ENCODE data around the gene CNOT4. TPM values are rescaled to one million over a fixed set of nuclear protein-coding genes. Genes with fewer than 3 reads are reported as not detected.

Gene CNOT4
- total and polyA plus RNA-seq, 2 of the 4 experiments (the other 2 are of a cell fraction), result 7.0 to 8.1 TPM

DNA sequence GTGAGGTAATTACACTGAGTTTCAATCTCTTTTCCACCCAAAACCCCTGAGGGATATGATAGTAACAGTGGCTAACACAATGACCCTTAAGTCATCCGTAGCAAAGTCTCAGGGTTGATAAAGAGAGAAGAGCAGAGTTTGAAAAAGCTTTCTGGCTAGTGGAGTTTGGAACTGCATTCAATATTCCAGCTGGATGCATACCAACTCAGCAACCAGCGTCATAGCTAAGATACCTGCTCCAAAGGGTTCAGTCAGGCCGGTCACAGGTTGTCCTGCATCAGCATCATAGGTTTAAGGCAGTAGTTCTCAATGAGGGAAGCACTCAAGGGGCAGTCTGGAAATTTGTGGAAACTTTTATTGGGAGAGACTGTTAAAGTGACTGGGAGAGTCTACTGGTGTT, 93.5 kb downstream of the CNOT4 start:
- Histone ChIP-seq H3K4me3 (ENCODE audit: insufficient read depth, low read depth, low read length) (no peak overlapping the region), H3K27ac (ENCODE audit: insufficient read depth, low read length) (no peak overlapping the region), H3K9ac (ENCODE audit: low read depth, low read length) (no peak overlapping the region), H3K4me2 (ENCODE audit: low read depth, low read length) (no peak overlapping the region), H4K5ac (ENCODE audit: low read depth, low read length) (no peak overlapping the region), H3K9me1 (ENCODE audit: insufficient read depth, low read length) (peaks cover 3% of the 10 kb centered on the region; the same call in 1 of the 2 replicates), H3K4ac (ENCODE audit: low read depth, low read length) (no peak overlapping the region), H2AFZ (replicated peaks; ENCODE audit: low read length, poor library complexity) (no peak overlapping the region), H2AK9ac (replicated peaks; ENCODE audit: low read depth, low read length, poor library complexity) (no peak overlapping the region), H2BK120ac (ENCODE audit: low read depth, low read length) (no peak overlapping the region), H3K9me3 (ENCODE audit: control insufficient read depth, insufficient read depth, low read length) (no peaks in the 10 kb centered on the region), H3K14ac (replicated peaks; ENCODE audit: low read depth, low read length) (no peak overlapping the region), H3K79me1 (ENCODE audit: low read depth in 1 of 2, low read length in 2 of 2) (peaks cover 11 to 20% of the 10 kb centered on the region in 2 experiments; a peak in 2 of 4 replicates), H2BK20ac (ENCODE audit: low read depth, low read length) (no peak overlapping the region), H3K36me3 (ENCODE audit: control insufficient read depth, insufficient read depth, low read length) (peaks cover 2% of the 10 kb centered on the region; the same call in 1 of the 2 replicates), H3K56ac (ENCODE audit: extremely low read depth, insufficient read depth, low read length) (no peak overlapping the region), H3K23ac (ENCODE audit: low read depth, low read length) (no peak overlapping the region), H4K8ac (ENCODE audit: low read depth in 2 of 2, low read length in 2 of 2) (no peak overlapping the region), H3K18ac (ENCODE audit: low read depth, low read length) (no peak overlapping the region), H2BK5ac (ENCODE audit: low read depth, low read length, poor library complexity, severe bottlenecking) (no peak overlapping the region), H3K27me3 (ENCODE audit: control insufficient read depth, insufficient read depth, low read length) (no peaks in the 10 kb centered on the region), H2AK5ac (ENCODE audit: low read depth, low read length) (no peak overlapping the region), H3K4me1 (ENCODE audit: control insufficient read depth, insufficient read depth, low read length) (no peaks in the 10 kb centered on the region), H2BK15ac (ENCODE audit: low read depth, low read length) (no peak overlapping the region), H4K91ac (ENCODE audit: insufficient read depth, low read depth, low read length) (no peak overlapping the region), H4K20me1 (ENCODE audit: insufficient read depth, low read length) (no peaks in the 10 kb centered on the region; the same call in 1 of the 2 replicates)
- ATAC-seq (ENCODE audit: low read depth), result no peak
- WGBS, 2 experiments (ENCODE audit: extremely low coverage in 2 of 2, insufficient read length in 1 of 2), result 100% methylated on average over 1 of the region's 3 CpGs; no CpG with 5 or more reads in 1 of the 2 experiments
- intact Hi-C loops (cut with micrococcal nuclease) (loop anchor here (2.0 kb wide), 1 partner anchor 18 kb away; no protein-coding TSS in a partner anchor), dilution Hi-C loops (cut with HindIII; ENCODE audit: low sequenced_read_pairs, unreplicated experiment) (no loop called here), in situ Hi-C loops (cut with MboI; ENCODE audit: low sequenced_read_pairs) (no loop called here)
- ChIA-PET POLR2A (ENCODE audit: unreplicated experiment) (no interaction called here), CTCF (no interaction called here)
- TF ChIP-seq MAZ (IDR thresholded peaks at IDR 0.05; ENCODE audit: borderline replicate concordance, low read depth, low read length) (no peak), MXI1 (IDR thresholded peaks at IDR 0.05; ENCODE audit: borderline replicate concordance, low read depth, low read length) (no peak), MAFK (IDR thresholded peaks at IDR 0.05; ENCODE audit: low read depth, low read length) (no peak), CHD1 (IDR thresholded peaks at IDR 0.05; ENCODE audit: low read depth, low read length) (no peak), CEBPB (IDR thresholded peaks at IDR 0.05; ENCODE audit: low read depth, low read length) (no peak), RCOR1 (IDR thresholded peaks at IDR 0.05; ENCODE audit: insufficient replicate concordance, low read length) (no peak), NFE2L2 (IDR thresholded peaks at IDR 0.05; ENCODE audit: low read depth, low read length) (no peak), RAD21 (IDR thresholded peaks at IDR 0.05; ENCODE audit: low read length) (no peak), BHLHE40 (IDR thresholded peaks at IDR 0.05; ENCODE audit: low read depth, low read length) (no peak), SMC3 (IDR thresholded peaks at IDR 0.05; ENCODE audit: low read depth, low read length) (no peak), FOS (IDR thresholded peaks at IDR 0.05; ENCODE audit: low read depth, low read length) (no peak)
- TF ChIP-seq, protein P1, sequence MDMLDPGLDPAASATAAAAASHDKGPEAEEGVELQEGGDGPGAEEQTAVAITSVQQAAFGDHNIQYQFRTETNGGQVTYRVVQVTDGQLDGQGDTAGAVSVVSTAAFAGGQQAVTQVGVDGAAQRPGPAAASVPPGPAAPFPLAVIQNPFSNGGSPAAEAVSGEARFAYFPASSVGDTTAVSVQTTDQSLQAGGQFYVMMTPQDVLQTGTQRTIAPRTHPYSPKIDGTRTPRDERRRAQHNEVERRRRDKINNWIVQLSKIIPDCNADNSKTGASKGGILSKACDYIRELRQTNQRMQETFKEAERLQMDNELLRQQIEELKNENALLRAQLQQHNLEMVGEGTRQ (IDR thresholded peaks at IDR 0.05; ENCODE audit: low read depth, low read length), result no peak
- TF ChIP-seq, protein P2, sequence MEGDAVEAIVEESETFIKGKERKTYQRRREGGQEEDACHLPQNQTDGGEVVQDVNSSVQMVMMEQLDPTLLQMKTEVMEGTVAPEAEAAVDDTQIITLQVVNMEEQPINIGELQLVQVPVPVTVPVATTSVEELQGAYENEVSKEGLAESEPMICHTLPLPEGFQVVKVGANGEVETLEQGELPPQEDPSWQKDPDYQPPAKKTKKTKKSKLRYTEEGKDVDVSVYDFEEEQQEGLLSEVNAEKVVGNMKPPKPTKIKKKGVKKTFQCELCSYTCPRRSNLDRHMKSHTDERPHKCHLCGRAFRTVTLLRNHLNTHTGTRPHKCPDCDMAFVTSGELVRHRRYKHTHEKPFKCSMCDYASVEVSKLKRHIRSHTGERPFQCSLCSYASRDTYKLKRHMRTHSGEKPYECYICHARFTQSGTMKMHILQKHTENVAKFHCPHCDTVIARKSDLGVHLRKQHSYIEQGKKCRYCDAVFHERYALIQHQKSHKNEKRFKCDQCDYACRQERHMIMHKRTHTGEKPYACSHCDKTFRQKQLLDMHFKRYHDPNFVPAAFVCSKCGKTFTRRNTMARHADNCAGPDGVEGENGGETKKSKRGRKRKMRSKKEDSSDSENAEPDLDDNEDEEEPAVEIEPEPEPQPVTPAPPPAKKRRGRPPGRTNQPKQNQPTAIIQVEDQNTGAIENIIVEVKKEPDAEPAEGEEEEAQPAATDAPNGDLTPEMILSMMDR (conservative IDR thresholded peaks at IDR 0.05; ENCODE audit: low read depth, low read length), result no peak
- TF ChIP-seq, protein P3, sequence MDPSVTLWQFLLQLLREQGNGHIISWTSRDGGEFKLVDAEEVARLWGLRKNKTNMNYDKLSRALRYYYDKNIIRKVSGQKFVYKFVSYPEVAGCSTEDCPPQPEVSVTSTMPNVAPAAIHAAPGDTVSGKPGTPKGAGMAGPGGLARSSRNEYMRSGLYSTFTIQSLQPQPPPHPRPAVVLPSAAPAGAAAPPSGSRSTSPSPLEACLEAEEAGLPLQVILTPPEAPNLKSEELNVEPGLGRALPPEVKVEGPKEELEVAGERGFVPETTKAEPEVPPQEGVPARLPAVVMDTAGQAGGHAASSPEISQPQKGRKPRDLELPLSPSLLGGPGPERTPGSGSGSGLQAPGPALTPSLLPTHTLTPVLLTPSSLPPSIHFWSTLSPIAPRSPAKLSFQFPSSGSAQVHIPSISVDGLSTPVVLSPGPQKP (IDR thresholded peaks at IDR 0.05; ENCODE audit: borderline replicate concordance, low read depth, low read length), result no peak
- DNase-seq, result no peak
- no TSS peak for BruUV-seq (replicated peaks)

Measured in IMR-90 (cell line).